SW 1271 (cell line): ENCODE data around the gene CT47C1.
A peak's percentile ranks its signal among the peaks of the same experiment; 100 is the strongest.
"Not testable (repeated sequence)": the region's sequence is repeated elsewhere in the genome, so short reads cannot be mapped to it uniquely, and the experiment has no call there.

ENCODE experiments used
- DNase-seq, 2 experiments: peaks; one replicate each; lab custom pipeline; 2025; lab: John Stamatoyannopoulos, UW

Gene CT47C1

DNA sequence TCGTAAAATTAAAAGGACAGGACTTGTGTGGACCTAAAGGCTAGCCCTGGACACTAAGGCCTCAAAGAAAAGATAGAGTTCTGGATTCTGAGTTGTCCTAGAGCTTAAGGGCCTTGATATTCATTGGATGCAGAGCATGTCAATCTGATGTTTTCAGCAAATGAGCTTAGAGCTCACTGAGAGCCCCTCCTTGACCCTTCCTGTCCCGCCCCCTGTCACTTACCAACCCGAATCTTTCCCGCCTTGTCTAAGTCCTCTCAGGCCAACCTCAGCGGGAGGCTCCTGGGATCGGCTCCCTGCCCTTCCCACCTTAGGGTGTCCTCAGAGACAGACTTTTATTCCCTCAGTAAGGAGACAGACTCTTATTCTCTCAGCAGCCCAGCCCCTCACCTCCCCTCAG is at the start of gene CT47C1:
Gene CT47C1 (plus strand): TSS at position 250 of the 400 bp plus-strand sequence. CDS start 233 bp downstream, outside the sequence.
- DNase-seq, result no peak

DNA sequence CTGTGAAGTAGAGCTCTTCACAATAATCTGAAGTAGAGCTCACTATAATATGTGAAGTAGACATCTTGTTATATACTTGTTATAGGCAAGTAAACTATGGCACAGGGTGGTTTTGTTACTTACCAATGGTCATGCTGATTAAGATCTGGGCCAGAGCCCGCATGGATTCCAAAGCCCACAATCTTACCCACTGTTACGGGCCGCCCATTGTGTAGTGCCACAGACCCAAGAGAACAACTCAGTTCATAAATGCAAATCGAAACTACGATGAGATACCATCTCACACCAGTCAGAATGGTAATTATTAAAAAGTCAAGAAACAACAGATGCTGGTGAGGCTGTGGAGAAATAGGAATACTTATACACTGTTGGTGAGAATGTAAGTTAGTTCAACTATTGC is 46.9 kb upstream of the CT47C1 start:
- DNase-seq, result no peak

DNA sequence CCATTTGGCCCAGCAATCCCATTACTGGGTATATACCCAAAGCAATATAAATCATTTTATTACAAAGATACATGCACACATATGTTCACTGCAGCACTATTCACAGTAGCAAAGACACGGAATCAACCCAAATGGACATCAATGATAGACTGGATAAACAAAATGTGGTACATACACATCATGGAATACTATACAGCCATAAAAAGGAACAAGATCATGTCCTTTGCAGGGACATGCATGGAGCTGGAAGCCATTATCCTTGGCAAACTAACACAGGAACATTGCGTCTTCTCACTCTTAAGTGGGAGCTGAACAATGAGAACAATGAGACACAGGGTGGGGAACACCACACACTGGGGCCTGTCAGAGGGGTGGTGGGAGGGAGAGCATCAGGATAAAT is 46.4 kb upstream of the CT47C1 start:
- DNase-seq, result not testable (repeated sequence)

DNA sequence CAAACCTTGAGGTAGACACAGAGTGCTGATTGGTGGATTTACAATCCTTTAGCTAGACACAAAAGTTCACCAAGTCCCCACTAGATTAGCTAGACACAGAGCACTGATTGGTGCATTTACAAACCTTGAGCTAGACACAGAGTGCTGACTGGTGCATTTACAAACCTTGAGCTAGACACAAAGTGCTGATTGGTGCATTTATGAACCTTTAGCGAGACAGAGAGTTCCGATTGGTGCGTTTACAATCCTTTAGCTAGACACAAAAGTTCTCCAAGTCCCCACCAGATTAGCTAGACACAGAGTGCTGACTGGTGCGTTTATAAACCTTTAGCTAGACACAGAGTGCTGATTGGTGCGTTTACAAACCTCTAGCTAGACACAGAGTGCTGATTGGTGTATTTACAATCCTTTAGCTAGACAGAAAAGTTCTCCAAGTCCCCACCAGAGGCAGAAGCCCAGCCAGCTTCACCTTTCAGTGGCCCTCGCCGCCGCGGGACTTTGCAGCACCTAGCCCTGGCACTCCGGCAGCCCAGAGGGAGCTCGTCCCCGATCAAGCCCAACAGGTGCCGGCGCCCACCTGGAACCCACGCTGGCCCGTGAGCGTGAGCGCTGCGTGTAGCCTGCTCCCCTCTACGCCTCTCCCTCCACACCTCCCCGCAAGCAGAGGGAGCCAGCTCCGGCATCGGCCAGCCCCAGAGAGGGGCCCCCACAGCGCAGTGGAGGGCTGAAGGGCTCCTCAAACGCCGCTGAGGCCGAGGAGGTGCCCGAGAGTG is 44.6 kb upstream of the CT47C1 start:
- DNase-seq, result not testable (repeated sequence)

DNA sequence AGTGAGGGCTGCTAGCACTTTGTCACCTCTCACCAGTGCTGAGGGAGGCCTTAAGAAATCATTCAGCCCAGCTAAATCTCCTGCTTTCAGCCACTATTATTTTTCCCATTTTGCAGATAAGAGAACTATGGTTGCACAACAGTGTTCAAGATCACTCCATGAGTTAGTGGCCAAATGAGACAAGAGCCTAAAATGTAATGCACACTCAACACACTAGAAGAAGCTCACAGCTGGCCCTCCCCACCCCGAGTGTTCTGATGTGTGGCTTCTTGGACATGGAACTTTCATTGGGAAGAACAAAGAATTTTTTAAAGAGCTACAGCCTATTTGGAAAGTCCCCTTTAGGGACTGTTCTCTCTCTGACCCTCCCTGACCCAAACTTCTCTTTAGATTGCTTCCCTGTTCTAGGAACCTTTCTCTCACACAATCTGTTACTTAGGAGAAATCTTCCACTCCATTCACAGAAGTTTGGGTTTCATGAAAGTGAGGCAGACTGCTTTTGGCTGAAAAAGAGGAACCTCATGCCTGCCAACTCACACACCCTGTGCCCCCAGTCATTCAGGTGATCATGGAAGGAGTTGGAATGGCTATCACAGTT is 44.0 kb upstream of the CT47C1 start:
- DNase-seq, result no peak

DNA sequence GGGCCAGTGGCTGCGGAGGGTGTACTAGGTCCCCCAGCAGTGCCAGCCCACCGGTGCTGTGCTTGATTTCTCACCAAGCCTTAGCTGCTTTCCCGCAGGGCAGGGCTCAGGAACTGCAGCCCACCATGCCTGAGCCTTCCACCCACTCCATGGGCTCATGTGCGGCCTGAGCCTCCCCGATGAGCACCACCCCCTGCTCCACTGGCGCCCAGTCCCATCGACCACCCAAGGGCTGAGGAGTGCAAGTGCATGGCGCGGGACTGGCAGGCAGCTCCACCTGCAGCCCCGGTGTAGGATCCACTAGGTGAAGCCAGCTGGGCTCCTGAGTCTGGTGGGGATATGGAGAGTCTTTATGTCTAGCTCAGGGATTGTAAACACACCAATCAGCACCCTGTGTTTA is 43.1 kb upstream of the CT47C1 start:
- not testable (repeated sequence) for DNase-seq

DNA sequence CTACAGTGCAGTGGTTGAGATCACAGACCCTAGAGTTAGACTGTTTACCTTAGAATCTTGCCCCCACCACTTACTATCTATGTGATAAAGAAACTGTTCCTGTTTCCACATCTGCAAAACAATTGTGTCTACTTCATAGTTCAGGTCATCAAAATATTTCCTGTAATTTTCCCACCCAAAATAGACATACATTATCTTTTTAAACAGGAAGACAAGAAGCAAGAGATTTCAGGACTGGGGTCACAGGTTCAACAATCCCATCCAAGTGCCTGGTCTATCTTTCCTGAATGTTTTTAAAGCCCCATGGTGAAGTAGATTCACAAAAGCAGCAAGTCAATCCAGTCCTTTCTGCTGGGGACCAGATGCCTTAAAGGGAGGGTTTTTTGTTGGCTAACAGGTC is 41.8 kb upstream of the CT47C1 start:
- no peak for DNase-seq

DNA sequence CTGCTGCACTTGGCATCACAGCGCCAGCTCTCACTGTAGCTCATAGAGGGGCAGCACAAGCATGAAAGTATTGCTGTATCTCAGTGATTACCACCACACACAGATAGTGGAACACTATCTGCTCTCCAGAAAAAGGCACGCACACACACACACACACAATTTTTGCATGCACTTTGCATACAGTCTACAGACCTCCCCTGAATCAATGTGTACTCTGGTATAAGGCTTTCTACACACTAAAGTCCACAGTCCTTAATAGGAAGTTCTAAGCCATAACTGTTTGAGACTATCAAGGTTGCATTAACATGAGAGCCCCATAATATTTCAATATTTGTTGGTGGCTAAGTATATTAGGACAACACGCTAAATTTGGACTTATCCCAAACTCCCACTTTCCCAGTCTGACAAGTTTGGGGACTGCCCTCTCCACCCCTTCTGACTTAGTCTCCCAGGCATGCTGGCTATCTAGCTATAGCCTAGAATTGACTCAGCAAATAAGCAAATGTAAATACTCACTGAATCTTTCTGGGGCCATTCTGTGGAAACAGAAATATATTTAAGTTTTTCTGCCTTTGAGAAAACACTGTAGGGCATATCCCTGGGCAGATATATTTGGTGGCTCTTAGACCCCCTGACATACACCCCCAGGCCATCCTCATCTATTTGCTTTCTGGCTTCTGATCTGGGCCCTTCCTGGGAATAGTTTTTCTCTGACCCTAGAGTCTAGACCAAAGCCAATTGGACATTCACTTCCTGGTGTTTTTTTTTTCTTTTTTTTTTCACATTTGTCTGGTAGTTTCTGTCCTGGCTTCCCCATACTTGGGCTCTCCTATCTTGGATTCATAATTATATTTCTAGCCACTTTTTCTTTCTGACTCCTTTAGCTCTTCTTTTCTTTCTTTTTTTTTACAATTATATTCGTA is 36.4 kb upstream of the CT47C1 start:
- DNase-seq, result no peak

DNA sequence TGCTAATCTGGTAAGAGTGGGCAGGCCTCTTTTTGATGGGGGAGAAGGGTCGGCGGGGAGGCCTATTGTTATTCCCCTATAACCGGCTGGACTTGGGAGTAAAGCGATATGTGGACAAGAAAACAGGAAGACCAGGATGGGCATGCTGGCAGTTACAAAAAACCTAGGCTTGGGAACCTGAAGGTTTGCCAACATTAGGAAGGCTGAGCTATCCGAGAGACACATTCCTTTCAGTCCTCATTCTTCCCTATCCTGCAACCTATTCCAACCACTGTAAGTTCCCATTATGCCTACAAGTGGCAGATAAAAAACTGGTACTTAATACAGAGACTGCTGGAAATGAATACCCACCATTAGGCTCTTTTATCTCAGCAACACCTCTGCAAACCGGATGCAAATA is 32.4 kb upstream of the CT47C1 start:
- no peak for DNase-seq

DNA sequence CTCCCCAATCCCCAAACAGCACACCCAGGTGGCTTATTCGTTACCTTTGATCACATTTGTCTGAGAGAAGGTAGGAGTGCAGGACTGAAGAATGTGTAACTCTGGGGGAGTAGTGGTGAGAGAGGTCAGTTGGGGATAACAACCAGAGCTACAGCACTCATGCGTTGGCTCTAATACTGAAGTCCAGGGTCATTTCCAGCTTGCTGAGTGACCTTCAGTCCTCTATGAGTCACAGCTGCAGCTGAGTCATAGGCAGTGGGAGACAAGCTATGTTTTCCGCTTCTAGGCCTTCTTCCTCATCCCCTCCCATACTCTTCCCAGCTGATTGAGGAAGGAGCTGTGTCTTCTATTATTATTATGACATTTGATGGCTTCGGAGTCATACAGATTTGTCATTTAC is 31.6 kb upstream of the CT47C1 start:
- DNase-seq, result peak in 1 of 2 experiments; percentile 35

DNA sequence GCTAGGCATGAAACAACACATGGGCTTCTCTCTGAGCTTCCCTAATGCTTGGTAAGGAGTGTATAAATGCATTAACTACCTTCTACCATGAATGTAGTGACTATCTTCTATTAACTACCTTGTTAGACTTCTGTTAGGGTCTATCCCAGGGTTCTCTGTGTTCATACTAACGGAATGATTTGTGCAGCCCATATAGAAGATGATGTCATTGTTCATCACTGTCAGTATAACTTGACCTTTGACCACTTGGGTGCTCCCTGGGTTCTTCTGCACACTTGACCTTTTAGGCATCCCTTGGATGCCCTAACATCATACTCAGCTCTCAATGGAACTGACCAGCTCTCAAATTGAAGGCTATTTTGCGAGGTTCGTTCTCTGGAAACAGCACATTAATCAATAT is 30.8 kb upstream of the CT47C1 start:
- no peak for DNase-seq

DNA sequence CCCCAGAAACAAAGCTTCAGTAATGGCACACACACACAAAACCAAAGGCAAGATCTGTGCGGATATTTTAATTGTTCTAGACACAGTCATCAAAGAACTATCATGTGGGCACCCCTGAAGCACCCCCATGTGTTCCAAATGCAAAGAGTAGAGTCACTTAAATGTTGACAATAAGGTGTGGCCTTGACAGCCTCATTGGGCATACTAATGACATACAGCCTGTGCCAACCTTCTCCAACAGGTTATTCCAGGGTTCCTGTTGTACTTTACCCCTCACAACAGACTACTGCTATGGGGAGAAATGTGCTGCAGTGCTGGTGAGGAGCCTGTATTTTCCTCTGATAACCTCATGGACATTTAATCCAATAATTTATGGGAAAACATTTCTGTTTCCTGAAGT is 29.8 kb upstream of the CT47C1 start:
- no peak for DNase-seq

DNA sequence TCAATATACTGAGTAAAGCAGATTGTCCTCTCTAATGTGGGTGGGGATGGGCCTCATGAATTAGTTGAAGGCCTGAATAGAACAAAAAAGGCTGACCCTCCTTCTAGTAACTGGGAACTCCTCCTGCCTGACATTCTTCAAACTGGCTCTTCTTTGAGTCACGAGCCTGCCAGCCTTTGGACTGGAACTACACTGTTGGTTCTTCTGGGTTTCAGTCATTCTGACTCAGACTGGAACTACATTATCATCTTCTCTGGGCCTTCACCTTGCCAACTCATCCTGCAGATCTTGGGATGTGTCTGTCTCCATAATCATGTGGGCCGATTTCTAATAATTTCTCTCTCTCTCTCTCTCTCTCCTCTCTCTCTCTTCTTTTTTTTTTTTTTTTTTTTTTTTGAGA is 26.9 kb upstream of the CT47C1 start:
- no peak for DNase-seq

DNA sequence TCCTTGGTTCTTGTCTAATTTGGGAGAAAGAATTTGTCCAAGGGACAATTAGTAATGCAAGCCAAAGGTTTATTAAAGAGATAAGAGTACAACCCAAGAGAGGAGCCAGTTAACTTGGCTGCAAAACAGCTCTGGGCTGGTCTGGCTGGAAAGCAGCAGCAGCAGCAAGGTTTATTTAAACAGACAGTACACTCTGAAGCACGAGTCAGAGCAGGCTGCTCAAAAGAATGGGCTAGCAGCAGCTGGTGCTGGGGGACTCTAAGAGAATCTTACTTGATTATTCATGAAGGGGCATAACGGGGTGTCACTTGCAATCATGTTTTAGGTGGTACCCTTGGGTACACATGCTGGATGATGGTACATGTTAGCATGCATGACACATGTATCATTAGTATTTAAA is 17.1 kb upstream of the CT47C1 start:
- no peak for DNase-seq

DNA sequence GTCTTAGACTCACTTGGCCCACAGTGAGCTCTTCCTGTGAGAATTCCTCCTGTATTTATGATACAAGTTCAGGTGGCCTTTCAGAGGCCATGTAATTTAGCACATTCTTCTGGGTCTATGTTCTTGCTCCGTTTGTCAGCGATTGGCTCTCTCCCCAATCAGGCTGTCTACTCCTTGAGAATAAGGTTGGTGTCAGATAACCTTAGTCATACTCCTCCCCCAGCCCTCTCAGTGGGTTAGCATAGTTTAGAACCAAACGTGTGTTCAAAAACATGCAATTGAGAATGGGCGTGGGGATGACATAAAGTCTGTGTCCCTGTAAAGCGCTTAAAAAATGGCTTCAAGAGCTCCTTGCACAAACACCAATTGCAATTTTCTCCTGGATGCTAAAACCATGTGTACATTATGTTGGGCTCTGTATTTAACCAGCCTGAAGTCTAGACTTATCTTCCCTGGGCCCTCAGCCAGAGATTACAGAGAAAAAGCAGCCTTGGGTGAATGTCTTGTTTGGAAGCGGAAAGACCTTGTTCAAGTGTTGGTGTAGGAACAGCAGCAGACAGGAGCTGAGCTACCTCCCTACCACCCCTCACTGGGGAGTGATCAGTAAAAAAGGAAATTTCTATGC is 9.9 kb upstream of the CT47C1 start:
- DNase-seq, result no peak

DNA sequence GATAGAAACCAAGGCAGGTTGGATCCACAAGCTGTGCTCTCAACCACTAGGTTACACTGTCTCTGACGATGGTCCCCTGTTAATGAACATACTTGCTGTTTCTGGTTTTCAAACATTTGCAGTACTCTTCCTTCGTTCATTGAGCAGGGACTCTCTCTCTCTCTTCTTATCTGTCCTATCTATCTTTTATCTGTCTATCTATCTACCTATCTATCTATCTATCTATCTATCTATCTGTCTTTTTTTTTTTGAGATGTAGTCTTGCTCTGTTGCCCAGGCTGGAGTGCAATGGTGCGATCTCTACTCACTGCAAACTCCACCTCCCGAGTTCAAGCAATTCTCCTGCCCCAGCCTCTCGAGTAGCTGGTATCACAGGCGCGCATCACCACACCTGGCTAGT is 9.4 kb upstream of the CT47C1 start:
- no peak for DNase-seq

DNA sequence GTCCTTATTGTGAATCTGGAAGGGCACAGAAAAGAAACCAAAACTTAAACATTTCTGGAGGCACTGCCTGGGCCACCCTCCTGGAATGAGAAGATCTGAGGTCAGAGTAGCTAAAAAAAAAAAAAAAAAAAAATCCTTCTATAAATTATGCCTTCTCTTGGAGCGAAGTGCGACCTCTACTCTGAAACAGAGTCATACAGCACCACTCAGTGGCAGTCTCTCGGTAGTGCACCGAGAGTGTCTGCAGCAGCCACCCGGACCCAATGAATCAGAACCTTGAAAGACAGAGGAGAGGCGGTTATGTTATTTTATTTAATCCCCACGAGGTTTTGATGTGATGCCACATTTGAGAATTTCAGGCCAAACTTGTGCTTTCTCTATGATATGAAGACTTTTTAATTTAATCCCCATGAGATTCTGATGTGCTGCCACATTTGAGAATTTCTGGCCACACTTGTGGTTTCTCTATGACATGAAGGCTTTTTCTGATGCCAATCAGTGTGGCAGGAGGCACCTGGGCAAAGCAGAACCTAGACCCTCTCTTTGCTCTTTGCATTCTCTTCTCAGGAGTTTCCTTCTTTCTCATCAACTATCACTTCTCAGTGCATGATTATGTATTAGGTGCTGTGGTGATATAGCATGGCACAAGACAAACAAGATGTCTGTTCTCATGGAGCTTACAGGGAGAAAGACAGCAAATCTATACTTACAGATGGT is 5.6 kb upstream of the CT47C1 start:
- peak; percentile 1 for DNase-seq

DNA sequence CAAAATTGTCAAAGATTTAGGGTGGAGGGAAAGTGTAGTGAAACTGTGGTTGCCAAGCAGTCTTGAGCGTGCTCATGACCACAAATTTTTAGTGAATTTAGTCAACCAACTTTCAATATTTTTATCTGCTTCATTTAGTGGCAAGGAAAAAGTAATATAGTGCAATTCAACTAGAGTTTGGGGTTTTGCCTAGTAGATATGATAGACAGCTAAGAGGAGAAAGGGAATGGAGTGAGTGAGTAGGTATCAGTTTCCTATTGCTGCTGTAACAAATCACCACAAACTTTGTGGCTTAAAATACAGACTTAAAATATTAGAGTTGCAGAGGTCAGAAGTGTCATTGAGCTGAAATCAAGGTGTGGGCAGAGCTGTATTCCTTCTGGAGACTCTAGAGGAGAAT is 3.7 kb upstream of the CT47C1 start:
- no peak for DNase-seq

DNA sequence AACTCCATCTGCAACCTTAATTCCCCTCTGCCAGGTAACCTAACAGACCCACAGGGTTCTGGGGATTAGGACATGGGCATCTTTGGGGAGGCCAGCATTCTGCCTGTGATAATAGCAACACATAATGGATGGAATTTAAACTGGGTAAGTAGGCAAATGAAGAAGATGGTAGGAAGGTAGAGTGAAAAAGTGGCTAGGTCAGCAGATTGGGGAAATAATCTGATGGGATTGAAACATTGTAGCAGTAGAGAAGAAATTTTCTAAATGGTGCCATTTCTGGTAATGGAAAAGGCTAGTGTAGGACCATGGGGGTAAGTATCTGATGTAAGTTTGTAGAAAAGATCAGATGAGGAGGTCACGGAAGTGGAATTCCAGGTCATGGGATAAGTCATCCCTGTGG is 3.0 kb upstream of the CT47C1 start:
- no peak for DNase-seq

DNA sequence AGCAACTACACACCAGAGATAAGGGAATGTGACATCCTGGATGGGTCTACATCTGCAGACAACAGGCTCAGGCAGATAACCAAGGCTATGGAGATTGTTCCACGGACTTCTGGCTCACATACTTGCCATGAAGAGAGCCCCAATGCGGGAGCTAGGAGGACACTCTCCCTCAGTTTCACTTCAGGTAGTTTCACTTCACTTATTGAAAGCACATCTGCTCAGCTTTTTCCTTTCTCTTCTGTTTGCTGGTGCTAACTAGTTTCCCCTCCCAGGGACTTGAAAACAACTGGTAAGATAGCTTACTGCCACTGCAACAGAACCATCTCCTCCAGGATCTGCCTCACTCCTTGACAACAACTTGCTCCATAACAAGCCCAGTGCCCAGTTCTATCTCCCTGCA is 1.4 kb upstream of the CT47C1 start:
- no peak for DNase-seq

DNA sequence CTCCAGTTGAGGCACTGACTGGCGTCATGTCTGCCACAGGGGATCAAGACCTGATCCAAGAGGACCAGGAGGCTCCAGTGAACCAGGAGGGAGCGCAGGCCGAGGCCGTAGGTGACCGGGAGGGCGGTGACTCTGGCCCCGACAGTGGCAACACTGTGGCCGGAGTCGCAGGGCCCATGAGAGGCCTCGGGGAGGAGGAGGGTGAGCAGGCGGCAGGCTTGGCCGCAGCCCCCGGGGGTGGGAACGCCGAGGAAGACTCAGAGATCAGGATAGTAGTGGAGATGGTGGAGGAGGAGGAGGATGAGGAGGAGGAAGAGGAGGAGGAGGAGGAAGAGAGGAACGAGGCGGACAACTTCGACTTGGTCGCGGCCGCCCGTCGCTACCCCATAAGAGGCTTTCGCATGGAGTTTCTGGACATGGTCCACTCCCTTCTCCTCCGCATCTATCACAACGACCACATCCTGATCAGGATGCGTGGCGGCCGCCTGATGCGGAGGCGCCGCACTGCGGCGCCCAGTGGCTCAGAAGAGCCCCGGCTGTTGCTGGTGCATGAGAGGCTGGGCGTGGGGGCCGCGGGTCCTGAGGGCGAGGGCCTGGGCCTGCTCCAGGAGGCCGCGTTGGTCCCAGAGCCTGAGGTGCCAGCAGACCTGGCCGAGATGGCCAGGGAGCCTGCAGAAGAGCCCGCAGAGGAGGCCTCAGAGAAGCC is 560 bp downstream of the CT47C1 start:
- no peak for DNase-seq
